HG02588 (cell line): ENCODE measurements around the gene GYG1.

Source experiments
- ATAC-seq: cut with Tn5 transposase; IDR thresholded peaks from one replicate; pipeline ENCODE4 v1.9.1; 2021; ENCODE audit warnings: mild to moderate bottlenecking, moderate library complexity; ENCODE audit not compliant: unreplicated experiment

GYG1 gene

DNA sequence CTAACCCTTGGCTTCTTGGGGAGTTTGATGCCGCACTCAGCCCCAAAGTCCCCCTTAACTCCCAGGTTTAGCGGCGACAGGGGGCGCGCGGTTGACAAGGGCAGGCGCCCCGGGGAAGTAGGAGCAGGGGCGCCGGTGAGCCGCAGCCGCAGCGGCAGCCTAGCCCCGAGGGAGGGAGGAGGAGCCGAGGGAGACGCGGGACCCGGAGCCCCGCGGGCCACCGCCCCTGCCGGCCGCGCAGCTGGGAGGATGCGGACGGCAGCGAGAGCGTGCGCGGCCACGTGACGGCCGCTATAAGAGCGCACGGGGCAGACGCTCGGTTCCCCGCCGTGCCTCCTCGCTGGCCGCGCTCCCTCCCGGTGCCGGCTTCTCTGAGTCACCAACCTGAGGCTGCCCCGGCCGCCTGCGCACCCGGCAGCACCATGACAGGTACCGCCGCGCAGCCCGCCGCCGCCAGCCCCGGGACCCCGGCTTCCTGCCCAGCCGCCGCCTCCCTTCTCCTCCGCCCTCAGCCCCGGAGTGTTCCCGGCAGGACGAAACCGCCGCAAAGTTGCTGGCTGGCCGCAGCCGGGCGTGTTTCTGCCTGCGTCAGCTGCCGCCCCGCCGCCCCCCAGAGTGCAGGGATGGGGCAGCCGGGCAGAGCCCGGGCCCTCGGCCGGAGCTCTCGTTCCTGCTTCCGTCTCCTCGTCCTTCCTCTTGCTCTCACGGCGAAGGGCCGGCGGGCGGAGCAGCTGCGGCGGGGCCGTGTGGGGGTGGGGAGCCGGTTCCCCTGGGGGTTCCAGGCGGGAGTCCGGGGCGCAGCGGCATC is at the start of gene GYG1:
TSS of gene GYG1 (plus strand) at position 322 of the 808 bp plus-strand sequence. CDS start at position 423, 101 bp downstream.
- peak; percentile 90 for ATAC-seq

GRCh38 chr3:148943506-148944205 is 47.7 kb upstream of the GYG1 start:
- ATAC-seq = peak; percentile 96

DNA sequence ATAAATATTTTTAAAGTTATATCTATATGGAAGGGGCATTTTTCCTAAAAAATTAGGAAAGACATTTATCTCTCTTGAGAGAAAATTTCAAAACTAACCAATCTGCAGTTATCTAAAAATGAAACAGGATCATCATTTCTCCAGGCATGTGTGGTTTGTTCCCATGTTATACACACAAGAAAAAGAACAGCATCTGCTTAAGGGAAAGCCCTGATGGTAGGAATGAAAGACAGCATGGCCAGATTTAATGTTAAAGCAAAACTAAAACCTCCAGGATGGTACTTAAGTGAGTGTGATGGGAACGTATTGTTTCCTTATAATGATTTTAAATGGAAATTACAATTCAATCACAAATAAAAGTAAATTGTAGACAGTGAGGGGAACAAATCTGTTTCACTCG is 46.2 kb upstream of the GYG1 start:
- ATAC-seq = no peak

DNA sequence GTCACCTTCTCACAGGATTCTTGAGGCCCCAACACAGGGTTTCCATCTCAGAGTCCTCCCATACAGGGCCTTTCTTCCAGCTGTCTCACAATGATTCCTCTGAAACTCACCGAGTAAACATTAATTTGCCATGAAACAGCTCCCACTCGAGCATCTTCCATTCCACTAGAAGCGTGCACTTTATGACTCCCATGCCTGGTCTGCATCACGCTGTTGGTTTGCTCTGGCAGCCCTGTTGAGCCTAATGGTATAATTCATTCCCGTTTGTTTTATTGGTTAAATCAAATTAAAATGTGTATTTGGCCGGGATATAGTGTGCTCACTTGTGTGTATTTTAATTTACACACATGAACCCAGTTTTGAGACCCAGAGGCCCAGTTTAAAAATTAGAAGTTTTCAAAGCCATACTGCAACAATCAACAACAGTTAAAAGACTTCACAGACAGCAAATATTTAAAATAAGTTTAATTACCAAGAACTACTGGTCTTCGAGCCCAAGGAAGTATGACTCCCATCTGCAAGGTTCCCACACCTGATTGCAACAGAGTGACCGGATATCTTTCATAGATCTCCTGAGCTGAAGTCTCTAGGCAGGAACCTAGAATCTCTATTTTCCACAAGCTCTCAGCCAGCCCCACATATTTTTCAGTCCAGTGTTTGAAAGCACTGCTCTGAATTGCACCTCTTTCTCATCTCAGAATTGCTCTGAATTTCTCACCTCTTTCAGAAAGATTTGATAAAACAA is 42.3 kb upstream of the GYG1 start:
- no peak for ATAC-seq

DNA sequence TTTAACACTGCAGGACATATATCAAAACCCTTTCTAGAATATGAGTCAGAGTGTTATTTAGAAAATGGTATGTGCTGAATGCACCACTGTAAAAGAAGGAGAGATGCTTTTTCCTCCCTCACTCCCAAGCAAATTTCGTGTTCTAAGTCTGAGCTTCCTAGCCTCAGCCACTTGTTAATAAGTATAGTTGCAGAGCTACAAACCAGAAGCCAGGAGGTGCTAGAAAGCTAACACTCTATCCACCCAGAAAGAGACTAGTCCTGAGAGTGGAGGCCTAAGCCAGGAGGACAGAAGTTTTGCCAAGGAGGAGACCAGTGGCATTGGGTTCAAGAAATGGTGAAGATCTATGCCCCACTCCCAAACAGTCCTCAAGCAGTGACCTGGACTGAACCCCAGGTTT is 40.5 kb upstream of the GYG1 start:
- no peak for ATAC-seq

DNA sequence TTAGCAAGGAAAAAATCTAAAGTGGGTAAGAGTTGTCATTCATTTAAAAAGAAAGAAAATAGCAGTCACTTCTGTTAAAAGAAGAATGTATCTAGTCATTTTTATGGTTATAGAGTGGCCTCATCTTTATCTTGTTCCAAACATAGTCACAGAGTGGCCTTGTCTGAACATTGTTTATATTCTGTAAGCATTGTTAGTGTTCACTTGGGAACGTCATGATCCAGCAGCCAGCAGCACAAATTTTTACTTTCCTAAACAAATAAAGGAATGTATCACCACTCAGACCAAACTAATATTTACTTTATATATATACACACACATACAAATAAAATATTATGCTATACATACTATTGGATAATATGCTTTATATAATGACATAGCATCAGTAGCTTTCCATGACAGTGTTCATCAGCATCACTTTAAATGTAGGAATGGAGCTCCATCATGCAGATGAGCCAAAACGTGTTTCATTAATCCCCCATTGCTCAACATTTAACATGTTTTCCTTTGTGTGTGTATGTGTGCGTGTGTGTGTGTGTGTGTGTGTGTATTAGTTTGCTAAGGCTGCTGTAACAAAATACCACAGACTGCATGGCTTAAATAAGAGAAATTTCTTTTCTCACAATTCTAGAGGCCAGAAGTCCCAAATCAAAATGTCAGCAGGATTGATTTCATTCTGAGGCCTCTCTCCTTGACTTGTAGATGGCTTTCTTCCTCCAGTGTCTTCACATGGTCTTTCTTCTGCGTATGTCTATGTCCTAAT is 39.6 kb upstream of the GYG1 start:
- no peak for ATAC-seq

DNA sequence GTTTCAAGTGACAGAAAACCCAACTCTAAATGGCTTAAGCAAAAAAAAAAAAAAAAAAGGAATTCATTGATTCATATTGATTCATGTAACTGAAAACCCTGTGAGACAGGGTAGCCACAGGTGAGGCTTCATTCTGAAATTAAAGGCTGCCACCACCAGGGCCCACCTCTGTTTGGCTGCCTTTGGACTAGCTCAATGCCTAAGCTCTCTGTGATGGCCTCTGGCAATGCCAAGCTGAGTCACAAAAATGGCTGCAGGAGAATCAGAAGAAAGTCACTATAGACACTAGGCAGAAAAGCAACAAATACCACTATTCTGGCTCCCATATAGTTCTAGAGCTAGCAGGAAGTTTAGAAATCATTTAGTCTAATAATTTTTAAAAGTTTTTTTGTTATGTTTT is 38.2 kb upstream of the GYG1 start:
- no peak for ATAC-seq

DNA sequence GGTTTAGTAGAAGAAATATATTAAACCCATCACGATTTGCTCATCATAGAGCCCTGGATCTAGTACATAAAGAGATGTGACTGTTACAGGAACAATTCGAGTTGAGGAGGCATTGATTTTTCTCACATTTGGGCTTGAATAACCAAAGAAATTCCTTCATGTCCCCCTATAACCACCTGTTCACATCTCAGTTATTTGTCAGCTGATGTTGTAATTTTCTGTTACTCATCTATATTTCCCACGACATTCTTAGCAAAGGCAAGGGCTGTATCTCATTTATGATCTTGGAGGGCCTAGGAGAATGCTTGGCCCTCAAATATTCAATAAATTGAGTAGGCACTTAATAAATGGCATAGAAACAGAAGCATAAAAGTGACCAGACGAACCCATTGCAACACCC is 36.4 kb upstream of the GYG1 start:
- no peak for ATAC-seq

GRCh38 chr3:148955544-148956346 is 35.6 kb upstream of the GYG1 start:
- no peak for ATAC-seq

- ATAC-seq = no peak
These were observed 33.8 kb upstream of the GYG1 start for GRCh38 chr3:148957586-148957985.

GRCh38 chr3:148958696-148959095 is 32.6 kb upstream of the GYG1 start:
- ATAC-seq = no peak

DNA sequence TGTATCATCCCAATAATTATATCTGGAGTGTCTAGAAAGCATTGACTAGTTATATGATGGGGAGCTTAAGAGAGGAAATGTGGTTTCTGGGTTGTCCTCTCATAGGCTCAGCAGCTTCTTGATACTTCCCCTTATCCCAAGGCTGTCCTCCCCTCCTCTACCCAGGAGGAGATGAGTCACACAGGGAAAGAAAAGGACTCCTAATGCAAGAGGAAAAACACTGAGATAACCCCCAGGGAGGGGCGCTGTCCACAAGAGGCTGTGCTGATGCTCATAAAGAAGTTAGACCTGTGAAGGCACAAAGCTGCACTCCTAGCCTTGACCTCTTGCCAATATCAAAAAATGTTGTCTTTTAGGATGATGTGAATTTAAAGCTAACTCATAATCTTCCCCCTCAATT is 28.8 kb upstream of the GYG1 start:
- ATAC-seq = no peak

DNA sequence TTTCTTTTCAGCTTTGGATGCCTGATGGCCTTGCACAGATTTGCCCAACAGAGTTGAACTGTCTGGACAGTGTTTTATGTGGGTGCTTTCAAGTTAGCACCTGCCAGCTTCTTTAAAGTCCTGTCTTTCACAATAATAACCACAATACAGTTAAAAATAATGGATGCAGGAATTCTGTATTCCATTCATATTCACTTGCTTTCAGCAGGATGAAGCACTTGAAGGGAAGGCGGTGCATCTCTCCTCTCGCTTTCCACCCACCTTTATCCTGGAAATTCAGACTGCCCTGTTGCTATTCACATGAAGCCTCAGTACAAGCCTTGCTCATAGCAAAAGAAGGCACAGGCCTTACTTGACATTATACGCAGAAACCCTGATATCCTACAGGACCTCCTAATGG is 26.5 kb upstream of the GYG1 start:
- ATAC-seq = no peak

GRCh38 chr3:148968321-148968720 is 23.0 kb upstream of the GYG1 start:
- no peak for ATAC-seq

DNA sequence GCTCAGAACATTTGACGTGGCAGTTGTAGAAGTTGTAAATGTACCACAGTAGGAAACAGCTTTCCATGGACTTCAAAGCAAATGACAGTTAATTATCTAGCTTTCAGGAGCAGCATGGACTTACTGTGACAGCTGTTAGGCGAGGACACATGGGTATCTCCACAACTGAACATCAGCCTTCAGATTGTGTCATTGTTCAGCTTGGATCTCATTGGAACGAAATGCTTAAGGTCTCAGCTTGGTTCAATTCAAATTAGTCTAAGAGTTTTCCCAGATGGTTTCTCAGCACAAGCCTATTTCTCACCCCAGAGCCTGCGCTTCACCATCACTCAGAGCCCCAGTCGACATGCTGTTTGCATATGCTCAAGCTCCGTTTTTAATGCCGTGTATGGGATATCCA is 21.1 kb upstream of the GYG1 start:
- no peak for ATAC-seq

- ATAC-seq = no peak
These were observed 19.8 kb upstream of the GYG1 start for GRCh38 chr3:148971401-148972163.

- no peak for ATAC-seq
These were observed 16.6 kb upstream of the GYG1 start for GRCh38 chr3:148974726-148975125.

GRCh38 chr3:148975248-148975647 is 16.1 kb upstream of the GYG1 start:
- no peak for ATAC-seq

DNA sequence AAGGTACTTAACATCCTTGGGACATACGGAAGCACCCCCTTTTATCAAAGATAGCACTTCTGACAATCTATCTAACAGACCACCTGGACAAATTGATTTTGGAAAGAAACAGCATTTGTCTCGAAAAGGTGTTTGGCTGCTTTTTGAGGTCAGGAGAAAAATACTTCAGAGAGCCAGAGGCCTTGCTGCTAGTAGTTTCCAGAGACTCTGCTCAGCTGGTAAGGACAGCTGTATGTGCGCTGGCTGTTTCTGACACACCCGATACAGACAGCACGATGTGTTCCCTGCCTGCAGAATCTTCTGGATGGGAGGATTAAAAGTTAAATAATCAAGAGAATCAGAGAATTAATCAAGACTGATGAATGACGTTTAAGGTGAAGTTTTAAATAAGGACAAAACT is 15.6 kb upstream of the GYG1 start:
- ATAC-seq = no peak
